GM19468 (cell line): ENCODE results near the gene PGK2.
"Not testable (repeated sequence)": the region's sequence is repeated elsewhere in the genome, so short reads cannot be mapped to it uniquely, and the experiment has no call there.

Experiments
- ATAC-seq: cut with Tn5 transposase; IDR thresholded peaks from one replicate; pipeline ENCODE4 v1.9.1; 2021; ENCODE audit warnings: mild to moderate bottlenecking, moderate library complexity, moderate number of reproducible peaks; ENCODE audit not compliant: unreplicated experiment; ENCODE audit errors: extremely low read depth

The PGK2 gene

GRCh38 chr6:49787176-49787575, at the start of gene PGK2:
TSS of gene PGK2 (minus strand) at chr6:49787285. CDS start at chr6:49787187, 98 bp downstream.
- no peak for ATAC-seq

GRCh38 chr6:49835140-49835539, 48.1 kb upstream of the PGK2 start:
- no peak for ATAC-seq

- ATAC-seq: no peak
Measured at GRCh38 chr6:49833386-49833785, 46.3 kb upstream of the PGK2 start.

- peak; percentile 96 for ATAC-seq
Measured at GRCh38 chr6:49826743-49827406, 39.8 kb upstream of the PGK2 start.

- no peak for ATAC-seq
Measured at GRCh38 chr6:49815166-49815565, 28.1 kb upstream of the PGK2 start.

GRCh38 chr6:49813248-49813647, 26.2 kb upstream of the PGK2 start:
- no peak for ATAC-seq

GRCh38 chr6:49806145-49806544, 19.1 kb upstream of the PGK2 start:
- ATAC-seq: no peak

- ATAC-seq: no peak
Measured at GRCh38 chr6:49805246-49805645, 18.2 kb upstream of the PGK2 start.

- ATAC-seq: no peak
Measured at GRCh38 chr6:49801525-49801924, 14.4 kb upstream of the PGK2 start.

- no peak for ATAC-seq
Measured at GRCh38 chr6:49799090-49799489, 12.0 kb upstream of the PGK2 start.

GRCh38 chr6:49796842-49797455, 9.9 kb upstream of the PGK2 start:
- not testable (repeated sequence) for ATAC-seq

GRCh38 chr6:49790341-49790740, 3.3 kb upstream of the PGK2 start:
- ATAC-seq: no peak

GRCh38 chr6:49784272-49784671, 2.8 kb downstream of the PGK2 start:
- no peak for ATAC-seq

GRCh38 chr6:49782725-49783124, 4.4 kb downstream of the PGK2 start:
- no peak for ATAC-seq

- no peak for ATAC-seq
Measured at GRCh38 chr6:49782293-49782692, 4.8 kb downstream of the PGK2 start.

GRCh38 chr6:49776444-49776843, 10.6 kb downstream of the PGK2 start:
- ATAC-seq: no peak

- ATAC-seq: no peak
Measured at GRCh38 chr6:49775043-49775442, 12.0 kb downstream of the PGK2 start.

- ATAC-seq: no peak
Measured at GRCh38 chr6:49772285-49772684, 14.8 kb downstream of the PGK2 start.

GRCh38 chr6:49766762-49767161, 20.3 kb downstream of the PGK2 start:
- ATAC-seq: no peak

- ATAC-seq: no peak
Measured at GRCh38 chr6:49764571-49765236, 22.4 kb downstream of the PGK2 start.

GRCh38 chr6:49744259-49744658, 42.8 kb downstream of the PGK2 start, which contains the start of gene CRISP3:
TSS of gene CRISP3 (minus strand) at chr6:49744388. CDS start at chr6:49744367, 21 bp downstream.
- no peak for ATAC-seq
